Measurements from ENCODE around the gene RIPK4.

- TF ChIP-seq, protein P1, sequence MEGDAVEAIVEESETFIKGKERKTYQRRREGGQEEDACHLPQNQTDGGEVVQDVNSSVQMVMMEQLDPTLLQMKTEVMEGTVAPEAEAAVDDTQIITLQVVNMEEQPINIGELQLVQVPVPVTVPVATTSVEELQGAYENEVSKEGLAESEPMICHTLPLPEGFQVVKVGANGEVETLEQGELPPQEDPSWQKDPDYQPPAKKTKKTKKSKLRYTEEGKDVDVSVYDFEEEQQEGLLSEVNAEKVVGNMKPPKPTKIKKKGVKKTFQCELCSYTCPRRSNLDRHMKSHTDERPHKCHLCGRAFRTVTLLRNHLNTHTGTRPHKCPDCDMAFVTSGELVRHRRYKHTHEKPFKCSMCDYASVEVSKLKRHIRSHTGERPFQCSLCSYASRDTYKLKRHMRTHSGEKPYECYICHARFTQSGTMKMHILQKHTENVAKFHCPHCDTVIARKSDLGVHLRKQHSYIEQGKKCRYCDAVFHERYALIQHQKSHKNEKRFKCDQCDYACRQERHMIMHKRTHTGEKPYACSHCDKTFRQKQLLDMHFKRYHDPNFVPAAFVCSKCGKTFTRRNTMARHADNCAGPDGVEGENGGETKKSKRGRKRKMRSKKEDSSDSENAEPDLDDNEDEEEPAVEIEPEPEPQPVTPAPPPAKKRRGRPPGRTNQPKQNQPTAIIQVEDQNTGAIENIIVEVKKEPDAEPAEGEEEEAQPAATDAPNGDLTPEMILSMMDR (IDR thresholded peaks at IDR 0.05) = no peak
- no peak for TF ChIP-seq POLR2A (IDR thresholded peaks at IDR 0.05)
Measured at GRCh38 chr21:41772351-41773080, 5.7 kb upstream of the RIPK4 start.

All from ovary (tissue), 3 donors.